SW480 (cell line): ENCODE results near the gene GTF2IRD1.
"Not testable (repeated sequence)": the region's sequence is repeated elsewhere in the genome, so short reads cannot be mapped to it uniquely, and the experiment has no call there.

ENCODE experiments used
- DNase-seq: peaks from one replicate; pipeline ENCODE4 v3.0.0-alpha.2; 2016; ENCODE audit warnings: low spot score

GTF2IRD1 gene

DNA sequence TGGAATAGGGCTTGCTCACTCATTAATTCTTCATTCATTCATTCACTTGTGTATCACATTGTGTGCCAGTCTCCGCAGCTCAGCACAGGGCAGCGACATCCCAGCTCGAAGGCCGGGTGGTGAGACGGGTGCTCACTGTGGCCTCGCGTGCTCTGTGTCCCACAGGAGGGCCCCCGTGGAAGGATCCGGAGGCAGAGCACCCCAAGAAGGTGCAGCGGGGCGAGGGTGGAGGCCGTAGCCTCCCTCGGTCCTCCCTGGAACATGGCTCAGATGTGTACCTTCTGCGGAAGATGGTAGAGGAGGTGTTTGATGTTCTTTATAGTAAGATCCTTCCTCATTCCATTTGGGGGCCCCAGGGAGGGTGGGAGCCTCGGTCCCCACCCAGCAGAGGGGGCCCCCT, 61.6 kb downstream of the GTF2IRD1 start:
- DNase-seq = no peak

GRCh38 chr7:74516214-74516613, 62.5 kb downstream of the GTF2IRD1 start:
- no peak for DNase-seq

DNA sequence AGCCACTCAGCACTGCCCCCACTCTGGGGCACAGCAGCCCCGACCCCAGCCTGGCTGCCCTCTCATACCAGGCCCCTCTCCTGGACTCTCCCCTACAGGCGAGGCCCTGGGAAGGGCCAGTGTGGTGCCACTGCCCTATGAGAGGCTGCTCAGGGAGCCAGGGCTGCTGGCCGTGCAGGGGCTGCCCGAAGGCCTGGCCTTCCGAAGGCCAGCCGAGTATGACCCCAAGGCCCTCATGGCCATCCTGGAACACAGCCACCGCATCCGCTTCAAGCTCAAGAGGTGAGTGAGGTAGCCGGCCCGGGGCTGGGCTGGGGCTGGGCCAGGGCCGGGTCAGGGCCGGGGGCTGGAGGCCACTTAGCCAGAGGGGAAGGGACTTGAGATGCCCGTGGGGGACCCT, 64.3 kb downstream of the GTF2IRD1 start:
- no peak for DNase-seq

DNA sequence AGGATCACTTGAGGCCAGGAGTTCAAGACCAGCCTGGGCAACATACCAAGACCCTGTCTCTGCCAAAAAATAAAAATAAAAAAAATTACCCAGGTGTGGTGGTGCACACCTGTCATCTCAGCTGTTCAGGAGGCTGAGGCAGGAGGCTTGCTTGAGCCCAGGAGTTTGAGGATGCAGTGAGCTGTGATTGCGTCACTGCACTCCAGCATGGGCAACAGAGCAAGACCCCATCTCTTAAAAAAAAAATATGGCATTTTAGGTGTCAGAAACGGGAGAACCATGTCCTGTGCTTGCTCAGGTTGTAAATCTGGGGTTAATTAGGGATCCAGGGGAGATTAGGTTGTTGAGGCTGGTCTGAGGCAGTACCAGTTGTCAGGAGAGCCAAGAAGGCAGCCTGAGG, 64.9 kb downstream of the GTF2IRD1 start:
- DNase-seq = no peak

GRCh38 chr7:74519395-74519794, 65.7 kb downstream of the GTF2IRD1 start:
- no peak for DNase-seq

DNA sequence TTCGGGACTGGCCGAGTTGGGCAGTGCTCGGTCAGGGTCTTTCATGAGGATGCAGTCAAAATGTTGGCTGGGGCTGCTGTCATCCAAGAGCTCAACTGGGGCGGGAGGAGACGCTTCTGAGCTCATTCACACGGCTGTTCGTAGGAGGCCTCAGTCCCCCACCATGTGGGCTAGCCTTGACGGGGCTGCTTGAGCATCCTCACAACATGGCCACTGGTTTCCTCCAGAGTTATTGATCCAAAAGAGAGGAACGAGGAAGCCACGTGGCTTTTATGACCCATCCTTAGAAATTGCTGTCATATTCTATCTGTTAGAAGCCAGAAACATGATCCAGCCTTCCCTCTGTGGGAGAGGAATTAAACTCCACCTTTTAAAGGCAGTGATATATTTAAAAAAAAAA, 68.1 kb downstream of the GTF2IRD1 start:
- DNase-seq = peak; percentile 31

GRCh38 chr7:74522281-74522905, 68.7 kb downstream of the GTF2IRD1 start:
- DNase-seq = no peak

- no peak for DNase-seq
Measured at GRCh38 chr7:74523015-74523414, 69.3 kb downstream of the GTF2IRD1 start.

GRCh38 chr7:74525140-74525539, 71.4 kb downstream of the GTF2IRD1 start:
- no peak for DNase-seq

DNA sequence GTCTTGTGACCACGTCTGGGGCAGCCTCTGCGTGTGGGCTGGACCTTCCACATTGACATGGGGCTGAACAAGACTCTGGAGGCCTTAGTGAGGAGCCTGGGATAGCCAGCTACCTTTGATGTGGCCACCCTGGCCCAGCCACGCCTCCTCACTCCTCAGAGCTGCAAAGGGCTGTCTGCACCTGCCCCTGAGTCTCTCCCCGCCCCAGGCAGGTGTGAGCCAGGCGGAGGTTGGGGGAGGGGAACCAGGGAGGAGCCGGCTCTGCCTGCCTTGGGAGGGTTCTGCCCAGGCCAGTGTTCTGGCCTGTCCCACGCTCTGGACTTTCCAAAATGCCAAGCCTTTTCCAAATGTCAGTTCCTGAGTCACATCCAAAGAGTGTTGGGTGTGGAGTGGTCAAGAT, 72.2 kb downstream of the GTF2IRD1 start:
- DNase-seq = peak; percentile 99

DNA sequence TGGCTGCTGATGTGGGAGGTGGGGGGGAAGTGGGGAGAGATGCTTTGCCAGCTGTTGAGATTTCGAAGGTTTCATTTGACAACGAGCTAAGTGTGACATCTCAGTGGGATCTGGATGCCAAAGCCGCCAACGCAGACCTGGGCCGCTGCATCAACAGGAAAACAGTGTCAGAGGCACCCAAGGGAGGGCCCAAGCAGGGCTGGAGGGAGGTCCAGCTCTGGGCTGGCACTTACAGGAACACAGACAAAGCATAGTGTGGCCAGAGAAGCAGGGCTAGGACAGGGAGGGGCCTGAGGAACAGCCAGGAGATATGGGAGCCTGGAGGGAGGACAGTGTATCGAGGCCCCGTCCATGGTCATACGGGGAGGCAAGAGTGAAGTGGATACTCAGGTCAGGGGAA, 73.1 kb downstream of the GTF2IRD1 start:
- DNase-seq = no peak

DNA sequence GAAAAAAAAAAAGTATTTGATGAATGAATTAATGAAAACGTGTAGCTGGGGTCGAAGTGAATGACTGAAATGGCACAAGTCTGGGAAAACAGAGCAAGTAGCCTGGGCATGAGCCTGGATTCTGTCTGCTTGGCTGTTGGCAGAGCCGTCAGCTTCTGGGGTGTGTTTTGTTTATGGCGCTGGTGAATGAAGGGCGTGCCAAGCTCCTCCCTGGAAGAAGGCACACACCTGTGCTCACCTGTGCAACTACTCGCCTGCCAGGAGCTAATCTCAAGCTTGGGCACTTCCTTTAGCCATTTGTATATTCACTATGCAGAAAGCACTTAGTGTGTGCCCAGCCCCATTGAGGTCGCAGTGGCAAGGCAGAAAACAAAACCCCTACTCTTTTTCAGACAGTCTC, 74.1 kb downstream of the GTF2IRD1 start:
- DNase-seq = peak; percentile 44

DNA sequence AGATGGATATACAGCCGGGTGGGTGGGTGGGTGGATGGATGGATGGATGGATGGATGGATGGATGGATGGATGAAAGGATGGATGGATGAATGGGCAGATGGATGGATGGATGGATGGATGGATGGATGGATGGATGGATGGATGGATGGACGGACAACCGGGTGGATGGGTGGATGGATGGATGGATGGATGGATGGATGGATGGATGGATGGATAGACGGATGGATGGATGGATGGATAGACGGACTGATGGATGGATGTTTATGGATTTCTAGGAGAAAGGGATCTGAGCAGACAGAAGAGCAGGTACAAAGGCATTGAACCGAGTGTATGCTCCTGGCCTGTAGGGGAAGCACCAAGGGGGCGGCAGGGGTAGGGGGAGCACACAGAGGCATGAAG, 75.1 kb downstream of the GTF2IRD1 start:
- DNase-seq = not testable (repeated sequence)

DNA sequence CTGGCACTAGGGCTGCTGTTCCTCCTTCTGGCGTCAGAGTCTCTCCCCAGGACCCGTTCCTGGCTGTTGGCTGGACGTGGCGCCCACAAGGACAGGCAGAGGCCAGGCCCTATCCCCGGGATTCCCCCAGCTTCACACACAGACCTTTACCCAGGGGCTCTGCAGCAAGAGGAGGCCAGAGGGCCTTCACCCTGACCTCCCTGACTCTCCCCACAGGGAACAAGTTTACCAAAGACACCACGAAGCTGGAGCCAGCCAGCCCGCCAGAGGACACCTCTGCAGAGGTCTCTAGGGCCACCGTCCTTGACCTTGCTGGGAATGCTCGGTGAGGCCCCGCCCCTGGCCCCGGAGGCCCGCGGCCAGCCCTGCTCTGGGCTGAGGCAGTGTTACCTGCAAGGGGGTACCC, 82.2 kb downstream of the GTF2IRD1 start:
- no peak for DNase-seq

DNA sequence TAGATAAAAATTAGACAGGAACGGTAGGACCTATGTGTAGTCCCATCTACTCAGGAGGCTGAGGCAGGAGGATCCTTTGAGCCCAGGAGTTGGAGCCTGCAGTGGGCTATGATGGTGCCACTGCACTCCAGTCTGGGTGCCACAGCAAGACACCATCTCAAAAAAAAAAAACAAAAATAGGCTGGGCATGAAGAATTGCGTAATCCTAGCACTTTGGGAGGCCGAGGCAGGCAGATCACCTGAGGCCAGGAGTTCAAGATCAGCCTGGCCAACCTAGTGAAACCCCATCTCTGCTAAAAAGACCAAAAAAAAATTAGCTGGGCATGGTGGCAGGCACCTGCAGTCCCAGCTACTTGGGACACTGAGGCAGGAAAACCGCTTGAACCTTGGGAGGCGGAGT, 88.2 kb downstream of the GTF2IRD1 start:
- DNase-seq = not testable (repeated sequence)

- no peak for DNase-seq
Measured at GRCh38 chr7:74542558-74543117, 88.9 kb downstream of the GTF2IRD1 start.

GRCh38 chr7:74544706-74545469, 91.2 kb downstream of the GTF2IRD1 start:
- DNase-seq = peak; percentile 76

- no peak for DNase-seq
Measured at GRCh38 chr7:74545921-74546320, 92.2 kb downstream of the GTF2IRD1 start.

- not testable (repeated sequence) for DNase-seq
Measured at GRCh38 chr7:74553596-74554012, 99.9 kb downstream of the GTF2IRD1 start.

DNA sequence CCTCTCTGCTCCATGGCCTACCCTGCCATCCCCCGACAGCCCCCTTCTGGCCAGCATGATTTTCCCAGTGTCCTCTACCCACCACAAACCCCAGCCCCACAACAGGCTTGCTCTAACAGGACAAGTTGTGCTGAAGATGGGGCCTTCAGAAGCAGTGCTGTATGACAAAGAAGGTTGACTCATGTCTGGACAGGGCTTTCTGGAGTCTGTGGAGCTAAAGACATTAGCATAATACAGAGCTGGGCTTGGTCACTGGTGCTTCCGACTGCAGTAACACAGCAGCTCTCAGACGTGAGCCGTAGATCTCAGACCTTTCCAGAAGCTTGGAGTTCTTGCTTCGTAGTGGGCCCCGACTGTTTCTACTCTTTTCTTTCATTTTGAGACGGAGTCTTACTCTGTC, 100.5 kb downstream of the GTF2IRD1 start:
- DNase-seq = no peak

DNA sequence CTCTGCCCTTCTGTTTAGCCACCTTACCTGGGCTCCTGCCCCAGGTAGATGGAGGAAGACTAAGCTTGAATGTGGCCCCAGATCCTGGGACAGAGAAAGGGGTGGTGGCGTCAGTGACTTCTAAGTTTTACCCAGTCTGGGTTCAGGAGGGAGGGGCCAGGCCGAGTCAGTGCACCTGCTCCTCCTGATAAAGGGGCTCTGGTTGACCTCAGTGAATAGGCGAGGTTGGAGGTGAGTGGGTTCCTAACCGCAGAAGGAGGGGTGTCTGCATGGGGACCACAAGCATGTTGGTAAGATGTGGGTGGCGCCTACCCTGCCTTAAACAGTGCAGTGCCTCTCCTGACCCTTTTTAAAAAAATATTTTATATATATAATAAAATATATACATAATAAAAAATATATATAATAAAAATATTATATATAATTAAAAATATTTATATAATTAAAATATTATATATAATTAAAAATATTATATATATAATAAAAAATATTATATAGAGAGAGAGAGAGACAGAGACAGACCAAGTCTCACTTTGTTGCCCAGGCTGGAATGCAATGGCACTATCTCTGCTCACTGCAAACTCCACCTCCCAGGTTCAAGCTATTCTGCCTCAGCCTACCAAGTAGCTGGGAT, 106.5 kb downstream of the GTF2IRD1 start:
- DNase-seq = no peak

DNA sequence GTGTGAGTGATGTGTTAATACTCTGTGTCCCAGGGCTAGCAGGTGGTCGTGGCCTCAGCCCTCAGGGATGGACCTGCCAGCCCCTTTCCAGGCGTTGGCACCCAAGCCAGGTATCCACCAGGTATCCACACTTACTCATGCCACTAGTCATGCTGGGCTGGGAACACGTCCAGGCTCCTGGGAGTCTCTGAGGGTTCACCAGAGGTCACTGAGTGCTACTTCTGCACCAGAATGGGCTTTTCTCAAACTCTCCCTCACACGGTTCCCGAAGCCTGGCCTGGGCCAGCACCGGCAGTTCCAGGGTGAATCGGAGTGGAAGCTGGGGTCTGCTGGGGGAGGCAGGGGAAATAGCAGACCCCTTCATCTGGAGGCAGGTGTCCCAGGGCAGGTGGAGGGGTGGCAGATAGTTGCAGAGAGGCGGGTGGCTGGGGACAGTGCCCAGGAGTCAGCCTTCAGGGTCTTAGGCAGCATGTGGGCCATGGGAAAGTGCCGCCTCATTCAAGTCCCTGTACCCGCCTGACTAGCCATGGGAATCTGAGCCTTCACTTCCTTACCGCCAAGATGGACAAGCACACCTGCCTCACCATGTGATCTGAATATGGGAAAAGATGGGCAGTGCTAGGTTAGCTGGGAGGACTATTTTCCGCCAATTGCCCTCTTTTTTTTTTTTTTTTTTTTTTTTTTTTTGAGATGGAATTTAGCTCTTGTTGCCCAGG, 108.3 kb downstream of the GTF2IRD1 start:
- no peak for DNase-seq
